ENCODE data around the gene RNF14.

DNA sequence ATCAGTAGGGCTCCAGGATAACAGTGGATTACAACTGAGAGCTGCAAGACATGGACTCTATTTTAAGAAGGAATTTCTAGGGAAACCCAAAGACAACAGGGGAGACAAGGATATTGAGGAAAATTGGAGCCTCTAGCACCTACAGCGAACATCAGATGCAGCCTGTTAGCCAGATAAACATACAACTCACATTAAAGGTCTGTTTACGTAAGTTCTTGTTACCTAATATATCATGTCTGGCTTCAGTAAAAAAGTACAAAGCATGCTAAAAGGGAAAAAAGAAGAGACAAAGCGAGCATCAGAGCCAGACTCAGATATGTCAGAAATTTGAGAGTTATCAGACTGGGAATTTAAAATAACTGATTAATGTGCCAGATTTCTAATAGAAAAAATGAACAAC lies 26.8 kb downstream of the RNF14 start:
- TF ChIP-seq, protein P1, sequence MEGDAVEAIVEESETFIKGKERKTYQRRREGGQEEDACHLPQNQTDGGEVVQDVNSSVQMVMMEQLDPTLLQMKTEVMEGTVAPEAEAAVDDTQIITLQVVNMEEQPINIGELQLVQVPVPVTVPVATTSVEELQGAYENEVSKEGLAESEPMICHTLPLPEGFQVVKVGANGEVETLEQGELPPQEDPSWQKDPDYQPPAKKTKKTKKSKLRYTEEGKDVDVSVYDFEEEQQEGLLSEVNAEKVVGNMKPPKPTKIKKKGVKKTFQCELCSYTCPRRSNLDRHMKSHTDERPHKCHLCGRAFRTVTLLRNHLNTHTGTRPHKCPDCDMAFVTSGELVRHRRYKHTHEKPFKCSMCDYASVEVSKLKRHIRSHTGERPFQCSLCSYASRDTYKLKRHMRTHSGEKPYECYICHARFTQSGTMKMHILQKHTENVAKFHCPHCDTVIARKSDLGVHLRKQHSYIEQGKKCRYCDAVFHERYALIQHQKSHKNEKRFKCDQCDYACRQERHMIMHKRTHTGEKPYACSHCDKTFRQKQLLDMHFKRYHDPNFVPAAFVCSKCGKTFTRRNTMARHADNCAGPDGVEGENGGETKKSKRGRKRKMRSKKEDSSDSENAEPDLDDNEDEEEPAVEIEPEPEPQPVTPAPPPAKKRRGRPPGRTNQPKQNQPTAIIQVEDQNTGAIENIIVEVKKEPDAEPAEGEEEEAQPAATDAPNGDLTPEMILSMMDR (IDR thresholded peaks at IDR 0.05): no peak
- TF ChIP-seq EZH2 (IDR thresholded peaks at IDR 0.05; ENCODE audit: borderline replicate concordance, insufficient read depth, low read depth, low read length, poor library complexity, severe bottlenecking): no peak

Measured in B cell (primary cell).